Measurements from ENCODE around the gene ATG16L1. TPM values are rescaled to one million over a fixed set of nuclear protein-coding genes. Genes with fewer than 3 reads are reported as not detected.

The ATG16L1 gene
- total and polyA plus RNA-seq, 3 experiments from 2014 or later, result 19.5 to 34.2 (median 32.0) TPM

DNA sequence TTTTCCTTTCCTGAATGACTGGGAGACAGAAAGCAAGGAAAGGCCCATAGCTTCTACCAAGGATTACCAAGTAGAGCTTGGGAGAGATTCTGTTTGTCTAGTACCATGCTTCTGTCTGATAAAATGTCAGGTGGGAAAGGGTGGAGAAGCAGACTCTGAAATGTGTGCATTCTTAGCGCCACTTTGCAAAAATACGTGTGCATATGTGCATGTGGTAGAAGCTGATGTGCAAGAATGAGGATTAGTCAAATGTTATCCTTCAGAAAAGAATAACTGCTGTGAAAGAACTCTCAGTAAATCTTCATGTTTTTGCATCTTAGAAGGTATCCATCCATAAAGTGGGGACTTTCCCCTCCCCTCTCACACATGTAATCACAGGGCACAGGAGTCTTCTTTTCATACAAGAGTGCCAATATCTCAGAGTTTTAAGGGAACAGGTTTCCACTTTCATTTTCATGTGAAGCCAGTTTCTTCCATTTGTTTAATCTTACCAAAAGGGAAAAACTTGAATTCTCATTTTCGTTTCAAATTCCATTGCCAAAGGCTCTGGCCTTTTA is 87.4 kb downstream of the ATG16L1 start:
- no peak for DNase-seq
- H3K9me3 Mint-ChIP-seq, result no peaks in the 10 kb centered on the region
- POLR2A ChIA-PET, result interaction anchor here (0.6 kb wide), 1 partner anchor 8 kb away, joined by 17 read pairs; no protein-coding TSS in a partner anchor
- Histone ChIP-seq H3K4me1 (ENCODE audit: insufficient read depth, low read length) (peaks cover 15% of the 10 kb centered on the region), H3K27me3 (ENCODE audit: insufficient read depth, low read length, poor library complexity, severe bottlenecking) (no peaks in the 10 kb centered on the region), H3K4me3 (ENCODE audit: low read length) (no peak overlapping the region), H3K36me3 (ENCODE audit: insufficient read depth, low read length) (no peaks in the 10 kb centered on the region), H3K27ac (ENCODE audit: low read depth, low read length) (no peak overlapping the region), H3K9me3 (ENCODE audit: low read length) (no peaks in the 10 kb centered on the region)
- CTCF ChIA-PET, result interaction anchor here (1.2 to 2.4 kb wide), 2 partner anchors 9 to 15 kb away, joined by 3 to 8 read pairs; partner anchors contain the start of gene DGKD
- no peak overlapping the region for H3K27ac Mint-ChIP-seq
- no peak overlapping the region for H3K4me3 Mint-ChIP-seq
- H3K4me1 Mint-ChIP-seq, result peaks cover 3 to 27% (median 14%) of the 10 kb centered on the region in 3 donors
- peaks cover 0 to 3% (median 2%) of the 10 kb centered on the region in 3 donors for H3K36me3 Mint-ChIP-seq
- H3K27me3 Mint-ChIP-seq, result peaks cover 3% of the 10 kb centered on the region in 2 donors

GRCh38 chr2:233339427-233339826 is 88.0 kb downstream of the ATG16L1 start:
- Mint-ChIP-seq H3K9me3 (no peaks in the 10 kb centered on the region), H3K27me3 (peaks cover 3% of the 10 kb centered on the region in 2 donors), H3K27ac (no peak overlapping the region), H3K4me3 (no peak overlapping the region), H3K36me3 (peaks cover 0 to 3% (median 2%) of the 10 kb centered on the region in 3 donors), H3K4me1 (peaks cover 0 to 22% (median 9%) of the 10 kb centered on the region in 3 donors)
- Histone ChIP-seq H3K36me3 (ENCODE audit: insufficient read depth, low read length) (no peaks in the 10 kb centered on the region), H3K4me1 (ENCODE audit: insufficient read depth, low read length) (peaks cover 9% of the 10 kb centered on the region), H3K9me3 (ENCODE audit: low read length) (no peaks in the 10 kb centered on the region), H3K27ac (ENCODE audit: low read depth, low read length) (no peak overlapping the region), H3K4me3 (ENCODE audit: low read length) (no peak overlapping the region), H3K27me3 (ENCODE audit: insufficient read depth, low read length, poor library complexity, severe bottlenecking) (no peaks in the 10 kb centered on the region)
- ChIA-PET CTCF (interaction anchor here (1.1 to 2.4 kb wide), 2 partner anchors 14 kb away, joined by 3 to 8 read pairs; partner anchors contain the start of gene DGKD), POLR2A (no interaction called here)
- no peak for DNase-seq

GRCh38 chr2:233341296-233341695 is 89.8 kb downstream of the ATG16L1 start:
- Mint-ChIP-seq H3K27me3 (peaks cover 3% of the 10 kb centered on the region in 2 donors), H3K36me3 (peaks cover 0 to 3% (median 2%) of the 10 kb centered on the region in 3 donors), H3K27ac (no peak overlapping the region), H3K4me1 (peaks cover 0 to 7% (median 0%) of the 10 kb centered on the region in 3 donors), H3K4me3 (no peak overlapping the region), H3K9me3 (no peaks in the 10 kb centered on the region)
- no peak for DNase-seq
- ChIA-PET CTCF (interaction anchor here (2.9 kb wide), 1 partner anchor 10 kb away, joined by 9 read pairs; no protein-coding TSS in a partner anchor), POLR2A (no interaction called here)
- no peak overlapping the region for H3K4me3 ChIP-seq (ENCODE audit: low read length)
- H3K4me1 ChIP-seq (ENCODE audit: insufficient read depth, low read length), result no peaks in the 10 kb centered on the region
- no peak overlapping the region for H3K27ac ChIP-seq (ENCODE audit: low read depth, low read length)
- H3K27me3 ChIP-seq (ENCODE audit: insufficient read depth, low read length, poor library complexity, severe bottlenecking), result no peaks in the 10 kb centered on the region
- H3K9me3 ChIP-seq (ENCODE audit: low read length), result no peaks in the 10 kb centered on the region
- H3K36me3 ChIP-seq (ENCODE audit: insufficient read depth, low read length), result no peaks in the 10 kb centered on the region

- Mint-ChIP-seq H3K27ac (no peak overlapping the region), H3K9me3 (no peaks in the 10 kb centered on the region), H3K36me3 (peaks cover 0 to 3% (median 3%) of the 10 kb centered on the region in 3 donors), H3K27me3 (peaks cover 3 to 5% of the 10 kb centered on the region in 2 donors), H3K4me1 (peaks cover 0 to 7% (median 3%) of the 10 kb centered on the region in 3 donors), H3K4me3 (no peak overlapping the region)
- POLR2A ChIA-PET, result no interaction called here
- no peak overlapping the region for H3K27ac ChIP-seq (ENCODE audit: low read depth, low read length)
- no peaks in the 10 kb centered on the region for H3K27me3 ChIP-seq (ENCODE audit: insufficient read depth, low read length, poor library complexity, severe bottlenecking)
- no peak for DNase-seq
- CTCF ChIA-PET, result interaction anchor here (0.6 to 2.9 kb wide), 3 partner anchors 11 to 52 kb away, joined by 3 to 9 read pairs (median 9); partner anchors contain the start of gene DGKD
- H3K9me3 ChIP-seq (ENCODE audit: low read length), result no peaks in the 10 kb centered on the region
- no peaks in the 10 kb centered on the region for H3K36me3 ChIP-seq (ENCODE audit: insufficient read depth, low read length)
- H3K4me1 ChIP-seq (ENCODE audit: insufficient read depth, low read length), result no peaks in the 10 kb centered on the region
- no peak overlapping the region for H3K4me3 ChIP-seq (ENCODE audit: low read length)
These were observed 90.8 kb downstream of the ATG16L1 start for GRCh38 chr2:233342301-233342700.

- Histone ChIP-seq H3K4me3 (ENCODE audit: low read length) (no peak overlapping the region), H3K27ac (ENCODE audit: low read depth, low read length) (no peak overlapping the region), H3K27me3 (ENCODE audit: insufficient read depth, low read length, poor library complexity, severe bottlenecking) (no peaks in the 10 kb centered on the region), H3K36me3 (ENCODE audit: insufficient read depth, low read length) (no peaks in the 10 kb centered on the region), H3K4me1 (ENCODE audit: insufficient read depth, low read length) (no peaks in the 10 kb centered on the region), H3K9me3 (ENCODE audit: low read length) (no peaks in the 10 kb centered on the region)
- Mint-ChIP-seq H3K9me3 (no peaks in the 10 kb centered on the region), H3K4me1 (peaks cover 0 to 5% (median 4%) of the 10 kb centered on the region in 3 donors), H3K27me3 (peaks cover 0 to 2% of the 10 kb centered on the region in 2 donors), H3K27ac (no peak overlapping the region), H3K4me3 (no peak overlapping the region), H3K36me3 (peaks cover 0 to 3% (median 3%) of the 10 kb centered on the region in 3 donors)
- ChIA-PET POLR2A (no interaction called here), CTCF (interaction anchor here (2.1 to 2.9 kb wide), 2 partner anchors 11 to 12 kb away, joined by 9 read pairs; partner anchors contain the start of gene DGKD)
- DNase-seq, result no peak
These were observed 91.8 kb downstream of the ATG16L1 start for GRCh38 chr2:233343171-233343705.

Other genes starting within 250 kb of the ATG16L1 start
- under 1 TPM in 1 of 2 experiments, not detected in 1; 0.38 TPM for gene NGEF, start 238.4 kb upstream of the ATG16L1 start, total RNA-seq
- not detected for gene NGEF, start 238.4 kb upstream of the ATG16L1 start, polyA plus RNA-seq
- gene NEU2, start 219.0 kb upstream of the ATG16L1 start, total RNA-seq, result not detected
- not detected for gene NEU2, start 219.0 kb upstream of the ATG16L1 start, polyA plus RNA-seq
- 10 to 100 TPM; 49.3 to 51.0 TPM for gene INPP5D, start 191.3 kb upstream of the ATG16L1 start, total RNA-seq
- gene INPP5D, start 191.3 kb upstream of the ATG16L1 start, polyA plus RNA-seq, result 146 TPM
- not detected for gene SAG, start 56.1 kb downstream of the ATG16L1 start, total RNA-seq
- not detected for gene SAG, start 56.1 kb downstream of the ATG16L1 start, polyA plus RNA-seq
- gene DGKD, start 102.8 kb downstream of the ATG16L1 start, total RNA-seq, result 10 to 100 TPM; 54.2 to 61.9 TPM
- 32.6 TPM for gene DGKD, start 102.8 kb downstream of the ATG16L1 start, polyA plus RNA-seq